Astrocyte (in vitro differentiated cells and primary cell): ENCODE measurements around the gene SUN5. TPM values are rescaled to one million over a fixed set of nuclear protein-coding genes. Genes with fewer than 3 reads are reported as not detected.

Experiments
- DNase-seq: peaks from one replicate; pipeline ENCODE4 v3.0.0-alpha.2; 2010; ENCODE audit warnings: low read depth
- FAIRE-seq: peaks from 2 replicates; lab custom pipeline; 2011; peaks lifted over from hg19 to GRCh38; lab: Jason Lieb, UNC
- H2AFZ ChIP-seq: 2 replicates; pipeline ENCODE4 v1.6.0; 2012; ENCODE audit warnings: low read depth, low read length, inconsistent platforms
- H3K27ac ChIP-seq: 2 replicates; pipeline ENCODE4 v1.5.1; 2011; ENCODE audit warnings: low read depth, low read length, inconsistent platforms
- H3K27me3 ChIP-seq: 2 replicates; pipeline ENCODE4 v1.6.0; 2011; ENCODE audit warnings: low read length, inconsistent platforms; ENCODE audit not compliant: insufficient read depth
- H3K36me3 ChIP-seq: 2 replicates; pipeline ENCODE4 v1.5.1; 2011; ENCODE audit warnings: low read length, inconsistent platforms; ENCODE audit not compliant: insufficient read depth
- H3K4me1 ChIP-seq: 2 replicates; pipeline ENCODE4 v1.5.1; 2011; ENCODE audit warnings: low read length, inconsistent platforms; ENCODE audit not compliant: insufficient read depth
- H3K4me2 ChIP-seq: 2 replicates; pipeline ENCODE4 v1.6.0; 2012; ENCODE audit warnings: low read length, inconsistent platforms
- H3K4me3 ChIP-seq: 2 replicates; pipeline ENCODE4 v1.5.1; 2011; ENCODE audit warnings: low read depth, mild to moderate bottlenecking, low read length, inconsistent platforms; ENCODE audit not compliant: insufficient read depth
- H3K79me2 ChIP-seq: 2 replicates; pipeline ENCODE4 v1.6.0; 2012; ENCODE audit warnings: mild to moderate bottlenecking, low read length, inconsistent platforms; ENCODE audit not compliant: insufficient read depth
- H3K9ac ChIP-seq: 2 replicates; pipeline ENCODE4 v1.6.0; 2012; ENCODE audit warnings: mild to moderate bottlenecking, low read length, inconsistent platforms
- H3K9me3 ChIP-seq: 2 replicates; pipeline ENCODE4 v1.5.1; 2012; ENCODE audit warnings: low read depth, mild to moderate bottlenecking, low read length, inconsistent platforms; ENCODE audit not compliant: insufficient read depth
- H4K20me1 ChIP-seq: 2 replicates; pipeline ENCODE4 v1.6.0; 2012; ENCODE audit warnings: low read length, inconsistent platforms; ENCODE audit not compliant: insufficient read depth
- H3K27ac Mint-ChIP-seq: one replicate; pipeline ENCODE4 v1.8.0; 2021; ENCODE audit warnings: mild to moderate bottlenecking, mixed read lengths; ENCODE audit not compliant: unreplicated experiment
- H3K27me3 Mint-ChIP-seq: one replicate; pipeline ENCODE4 v1.8.0; 2021; ENCODE audit warnings: low read depth, mixed read lengths; ENCODE audit not compliant: unreplicated experiment
- H3K36me3 Mint-ChIP-seq: one replicate; pipeline ENCODE4 v1.8.0; 2021; ENCODE audit warnings: low read depth, mixed read lengths; ENCODE audit not compliant: unreplicated experiment
- H3K4me1 Mint-ChIP-seq: one replicate; pipeline ENCODE4 v1.8.0; 2021; ENCODE audit warnings: low read depth, mixed read lengths; ENCODE audit not compliant: unreplicated experiment
- H3K4me3 Mint-ChIP-seq: one replicate; pipeline ENCODE4 v1.8.0; 2021; ENCODE audit warnings: mild to moderate bottlenecking, moderate library complexity, mixed read lengths; ENCODE audit not compliant: unreplicated experiment
- H3K9me3 Mint-ChIP-seq: one replicate; pipeline ENCODE4 v1.8.0; 2021; ENCODE audit warnings: mild to moderate bottlenecking, mixed read lengths; ENCODE audit not compliant: unreplicated experiment
- EZH2 ChIP-seq: IDR thresholded peaks from 2 replicates; pipeline ENCODE4 v1.6.1; 2012; ENCODE audit warnings: mild to moderate bottlenecking, low read length, inconsistent platforms; ENCODE audit not compliant: insufficient read depth
- total RNA-seq: library from RNA; stranded (reverse); gene quantifications from 2 replicates; pipeline ENCODE4 v1.2.1, GENCODE V29; 2021
- TF ChIP-seq, protein P1 (sequence below): IDR thresholded peaks from 2 replicates; pipeline ENCODE4 v1.5.1; 2011; ENCODE audit warnings: low read depth, mild to moderate bottlenecking, inconsistent platforms, low read length, moderate library complexity; ENCODE audit not compliant: insufficient read depth

The SUN5 gene
- total RNA-seq, 1 donor from 2014 or later = not detected

GRCh38 chr20:33019465-33020277 lies 15.4 kb upstream of the SUN5 start:
- Mint-ChIP-seq H3K9me3 (no peaks in the 10 kb centered on the region), H3K4me3 (no peak overlapping the region), H3K27me3 (peaks cover 65% of the 10 kb centered on the region), H3K27ac (no peak overlapping the region), H3K36me3 (no peaks in the 10 kb centered on the region), H3K4me1 (no peaks in the 10 kb centered on the region)
- Histone ChIP-seq H3K27me3 (no peaks in the 10 kb centered on the region), H4K20me1 (no peaks in the 10 kb centered on the region), H3K27ac (no peak overlapping the region), H3K79me2 (no peaks in the 10 kb centered on the region), H3K9ac (no peak overlapping the region), H3K4me1 (no peaks in the 10 kb centered on the region), H3K4me2 (no peak overlapping the region), H3K4me3 (no peak overlapping the region), H3K9me3 (no peaks in the 10 kb centered on the region), H2AFZ (no peak overlapping the region), H3K36me3 (no peaks in the 10 kb centered on the region)
- TF ChIP-seq EZH2 = no peak
- TF ChIP-seq, protein P1, sequence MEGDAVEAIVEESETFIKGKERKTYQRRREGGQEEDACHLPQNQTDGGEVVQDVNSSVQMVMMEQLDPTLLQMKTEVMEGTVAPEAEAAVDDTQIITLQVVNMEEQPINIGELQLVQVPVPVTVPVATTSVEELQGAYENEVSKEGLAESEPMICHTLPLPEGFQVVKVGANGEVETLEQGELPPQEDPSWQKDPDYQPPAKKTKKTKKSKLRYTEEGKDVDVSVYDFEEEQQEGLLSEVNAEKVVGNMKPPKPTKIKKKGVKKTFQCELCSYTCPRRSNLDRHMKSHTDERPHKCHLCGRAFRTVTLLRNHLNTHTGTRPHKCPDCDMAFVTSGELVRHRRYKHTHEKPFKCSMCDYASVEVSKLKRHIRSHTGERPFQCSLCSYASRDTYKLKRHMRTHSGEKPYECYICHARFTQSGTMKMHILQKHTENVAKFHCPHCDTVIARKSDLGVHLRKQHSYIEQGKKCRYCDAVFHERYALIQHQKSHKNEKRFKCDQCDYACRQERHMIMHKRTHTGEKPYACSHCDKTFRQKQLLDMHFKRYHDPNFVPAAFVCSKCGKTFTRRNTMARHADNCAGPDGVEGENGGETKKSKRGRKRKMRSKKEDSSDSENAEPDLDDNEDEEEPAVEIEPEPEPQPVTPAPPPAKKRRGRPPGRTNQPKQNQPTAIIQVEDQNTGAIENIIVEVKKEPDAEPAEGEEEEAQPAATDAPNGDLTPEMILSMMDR = no peak
- DNase-seq (no peak), FAIRE-seq (no peak)

GRCh38 chr20:33018169-33018931 lies 14.1 kb upstream of the SUN5 start:
- Histone ChIP-seq H2AFZ (no peak overlapping the region), H3K79me2 (no peaks in the 10 kb centered on the region), H3K27ac (no peak overlapping the region), H3K9me3 (no peaks in the 10 kb centered on the region), H3K4me1 (no peaks in the 10 kb centered on the region), H3K27me3 (no peaks in the 10 kb centered on the region), H3K9ac (no peak overlapping the region), H3K4me3 (no peak overlapping the region), H3K4me2 (no peak overlapping the region), H3K36me3 (no peaks in the 10 kb centered on the region), H4K20me1 (no peaks in the 10 kb centered on the region)
- Mint-ChIP-seq H3K4me3 (no peak overlapping the region), H3K27ac (no peak overlapping the region), H3K36me3 (no peaks in the 10 kb centered on the region), H3K9me3 (no peaks in the 10 kb centered on the region), H3K27me3 (peaks cover 71% of the 10 kb centered on the region), H3K4me1 (no peaks in the 10 kb centered on the region)
- FAIRE-seq (no peak), DNase-seq (no peak)
- TF ChIP-seq EZH2 = no peak
- TF ChIP-seq, protein P1 = no peak
